Progenitor cell of endocrine pancreas (in vitro differentiated cells): ENCODE results near the gene SLC7A14. TPM values are rescaled to one million over a fixed set of nuclear protein-coding genes. Genes with fewer than 3 reads are reported as not detected.

ENCODE experiments used
- DNase-seq: peaks from one replicate; pipeline ENCODE4 v3.0.0; 2021; ENCODE audit warnings: low spot score; ENCODE audit not compliant: unreplicated experiment
- H3K27ac Mint-ChIP-seq: 2 replicates; pipeline ENCODE4 v1.8.0; 2021; ENCODE audit warnings: mild to moderate bottlenecking, moderate library complexity, mixed read lengths
- H3K27me3 Mint-ChIP-seq: 2 replicates; pipeline ENCODE4 v1.8.0; 2021; ENCODE audit warnings: mixed read lengths
- H3K36me3 Mint-ChIP-seq: 2 replicates; pipeline ENCODE4 v1.8.0; 2022; ENCODE audit warnings: mixed read lengths; ENCODE audit not compliant: insufficient read depth
- H3K4me1 Mint-ChIP-seq: 2 replicates; pipeline ENCODE4 v1.8.0; 2021; ENCODE audit warnings: low read depth, mixed read lengths
- H3K4me3 Mint-ChIP-seq: 2 replicates; pipeline ENCODE4 v1.8.0; 2021; ENCODE audit warnings: low read depth, mild to moderate bottlenecking, moderate library complexity, mixed read lengths
- H3K9me3 Mint-ChIP-seq: 2 replicates; pipeline ENCODE4 v1.8.0; 2021; ENCODE audit warnings: low read depth, mixed read lengths
- total RNA-seq: library from RNA; stranded (reverse); gene quantifications from 2 replicates; pipeline ENCODE4 v1.2.1, GENCODE V29; 2021
- TF ChIP-seq, protein P1 (sequence below): fragments of 200-600 bp; sonication (generic); IDR thresholded peaks from one replicate; pipeline ENCODE4 v1.5.0; 2021; ENCODE audit warnings: antibody characterized with exemption, mild to moderate bottlenecking; ENCODE audit not compliant: unreplicated experiment

Gene SLC7A14
- total RNA-seq, 1 donor from 2014 or later: 1.2 TPM

DNA sequence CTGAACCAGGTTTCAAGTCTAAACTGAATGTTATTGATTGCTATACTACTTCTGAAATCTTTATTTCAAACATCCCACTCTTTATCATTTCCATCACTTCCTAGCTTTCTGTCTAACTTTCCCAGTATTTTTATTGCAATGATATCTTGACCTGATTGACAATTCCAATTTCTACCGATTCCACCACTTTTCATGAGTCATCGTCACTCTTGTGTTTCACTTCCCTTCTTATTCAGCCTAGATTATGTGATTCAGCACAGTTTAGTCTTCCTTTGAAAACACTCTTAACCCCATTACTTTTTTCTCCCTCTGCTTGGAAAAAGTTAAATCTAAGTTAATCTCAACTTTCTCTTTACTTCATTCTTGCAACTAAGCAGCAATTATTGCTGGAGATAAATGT lies 62.6 kb downstream of the SLC7A14 start:
- TF ChIP-seq, protein P1, sequence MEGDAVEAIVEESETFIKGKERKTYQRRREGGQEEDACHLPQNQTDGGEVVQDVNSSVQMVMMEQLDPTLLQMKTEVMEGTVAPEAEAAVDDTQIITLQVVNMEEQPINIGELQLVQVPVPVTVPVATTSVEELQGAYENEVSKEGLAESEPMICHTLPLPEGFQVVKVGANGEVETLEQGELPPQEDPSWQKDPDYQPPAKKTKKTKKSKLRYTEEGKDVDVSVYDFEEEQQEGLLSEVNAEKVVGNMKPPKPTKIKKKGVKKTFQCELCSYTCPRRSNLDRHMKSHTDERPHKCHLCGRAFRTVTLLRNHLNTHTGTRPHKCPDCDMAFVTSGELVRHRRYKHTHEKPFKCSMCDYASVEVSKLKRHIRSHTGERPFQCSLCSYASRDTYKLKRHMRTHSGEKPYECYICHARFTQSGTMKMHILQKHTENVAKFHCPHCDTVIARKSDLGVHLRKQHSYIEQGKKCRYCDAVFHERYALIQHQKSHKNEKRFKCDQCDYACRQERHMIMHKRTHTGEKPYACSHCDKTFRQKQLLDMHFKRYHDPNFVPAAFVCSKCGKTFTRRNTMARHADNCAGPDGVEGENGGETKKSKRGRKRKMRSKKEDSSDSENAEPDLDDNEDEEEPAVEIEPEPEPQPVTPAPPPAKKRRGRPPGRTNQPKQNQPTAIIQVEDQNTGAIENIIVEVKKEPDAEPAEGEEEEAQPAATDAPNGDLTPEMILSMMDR: no peak
- DNase-seq: no peak
- no peaks in the 10 kb centered on the region for H3K36me3 Mint-ChIP-seq
- H3K27ac Mint-ChIP-seq: no peak overlapping the region
- no peaks in the 10 kb centered on the region for H3K9me3 Mint-ChIP-seq
- H3K27me3 Mint-ChIP-seq: peaks cover 11% of the 10 kb centered on the region
- H3K4me3 Mint-ChIP-seq: no peak overlapping the region
- H3K4me1 Mint-ChIP-seq: peaks cover 7% of the 10 kb centered on the region

DNA sequence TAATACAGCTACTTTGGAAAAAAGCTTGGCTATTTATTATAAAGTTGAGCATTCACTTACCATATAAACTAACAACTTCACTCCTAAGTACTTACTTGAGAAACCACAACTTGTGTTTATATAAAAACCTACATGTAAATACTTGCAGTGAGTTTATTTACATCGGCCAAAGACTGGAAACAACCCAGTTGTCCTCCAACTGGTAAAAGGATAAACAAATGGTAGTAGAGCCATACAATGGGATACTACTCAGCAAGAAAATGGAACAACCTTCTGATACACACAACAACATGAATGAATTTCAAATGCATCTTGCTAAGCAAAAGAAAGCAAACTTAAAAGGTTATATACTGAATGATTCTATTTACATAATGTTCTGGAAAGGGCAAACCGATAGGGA lies 63.7 kb downstream of the SLC7A14 start:
- Mint-ChIP-seq H3K27me3 (peaks cover 19% of the 10 kb centered on the region), H3K4me3 (no peak overlapping the region), H3K27ac (no peak overlapping the region), H3K9me3 (no peaks in the 10 kb centered on the region), H3K36me3 (no peaks in the 10 kb centered on the region), H3K4me1 (peaks cover 7% of the 10 kb centered on the region)
- no peak for DNase-seq
- TF ChIP-seq, protein P1: no peak

- H3K9me3 Mint-ChIP-seq: no peaks in the 10 kb centered on the region
- peaks cover 7% of the 10 kb centered on the region for H3K4me1 Mint-ChIP-seq
- H3K27ac Mint-ChIP-seq: no peak overlapping the region
- no peak overlapping the region for H3K4me3 Mint-ChIP-seq
- no peaks in the 10 kb centered on the region for H3K36me3 Mint-ChIP-seq
- no peak for DNase-seq
- TF ChIP-seq, protein P1: no peak
- peaks cover 23% of the 10 kb centered on the region for H3K27me3 Mint-ChIP-seq
Observed at GRCh38 chr3:170520996-170521395, 64.9 kb downstream of the SLC7A14 start.

GRCh38 chr3:170517242-170517945 lies 68.5 kb downstream of the SLC7A14 start:
- Mint-ChIP-seq H3K4me3 (no peak overlapping the region), H3K27me3 (peaks cover 30% of the 10 kb centered on the region), H3K36me3 (no peaks in the 10 kb centered on the region), H3K27ac (no peak overlapping the region), H3K4me1 (peaks cover 8% of the 10 kb centered on the region), H3K9me3 (no peaks in the 10 kb centered on the region)
- TF ChIP-seq, protein P1: no peak
- no peak for DNase-seq

- no peak overlapping the region for H3K27ac Mint-ChIP-seq
- H3K36me3 Mint-ChIP-seq: no peaks in the 10 kb centered on the region
- H3K27me3 Mint-ChIP-seq: peaks cover 32% of the 10 kb centered on the region
- DNase-seq: no peak
- no peak overlapping the region for H3K4me3 Mint-ChIP-seq
- H3K4me1 Mint-ChIP-seq: peaks cover 6% of the 10 kb centered on the region
- H3K9me3 Mint-ChIP-seq: no peaks in the 10 kb centered on the region
- TF ChIP-seq, protein P1: no peak
Observed at GRCh38 chr3:170513642-170514041, 72.2 kb downstream of the SLC7A14 start.
